H1 (cell line): ENCODE results near the gene BATF2. TPM values are rescaled to one million over a fixed set of nuclear protein-coding genes. Genes with fewer than 3 reads are reported as not detected.

ENCODE experiments used
- CTCF ChIA-PET: fragments of 300-600 bp; sonication (Branson Sonifier 250); formaldehyde crosslinking; loops from one replicate; lab custom pipeline; 2021; ENCODE audit not compliant: partially characterized antibody; lab: Charles Lee
- POLR2A ChIA-PET: fragments of 300-600 bp; sonication (Branson Sonifier 250); formaldehyde crosslinking; loops from one replicate; lab custom pipeline; 2021; ENCODE audit warnings: inconsistent platforms; ENCODE audit not compliant: partially characterized antibody; lab: Charles Lee
- DNase-seq, 2 experiments: peaks; one replicate each; pipeline versions ENCODE4 v3.0.0 to v3.0.0-alpha.2; 2010 to 2022; ENCODE audit warnings: low spot score in 2 of 2, low read depth in 1 of 2, mixed read lengths in 1 of 2
- FAIRE-seq: peaks from 2 replicates; lab custom pipeline; 2011; peaks lifted over from hg19 to GRCh38; lab: Jason Lieb, UNC
- H2AFZ ChIP-seq: 2 replicates; pipeline ENCODE4 v1.8.1; 2012; ENCODE audit warnings: low read length, inconsistent platforms
- H2AK5ac ChIP-seq: 2 replicates; pipeline ENCODE4 v1.6.1; 2013; ENCODE audit warnings: low read depth, low read length
- H2BK120ac ChIP-seq: replicated peaks from 2 replicates; pipeline ENCODE3; 2013; ENCODE audit warnings: low read depth, low read length, inconsistent platforms
- H2BK12ac ChIP-seq: 2 replicates; pipeline ENCODE4 v1.6.1; 2013; ENCODE audit warnings: low read depth, low read length
- H2BK15ac ChIP-seq: 2 replicates; pipeline ENCODE4 v1.6.1; 2013; ENCODE audit warnings: low read length
- H2BK20ac ChIP-seq: 2 replicates; pipeline ENCODE4 v1.6.1; 2013; ENCODE audit warnings: low read length
- H2BK5ac ChIP-seq: 2 replicates; pipeline ENCODE4 v1.6.1; 2013; ENCODE audit warnings: low read depth, low read length
- H3K14ac ChIP-seq: 2 replicates; pipeline ENCODE4 v1.6.1; 2013; ENCODE audit warnings: inconsistent platforms; ENCODE audit not compliant: insufficient read length
- H3K18ac ChIP-seq: 2 replicates; pipeline ENCODE4 v1.6.1; 2013; ENCODE audit warnings: low read length; ENCODE audit errors: extremely low read depth
- H3K23ac ChIP-seq: 2 replicates; pipeline ENCODE4 v1.6.1; 2013; ENCODE audit warnings: inconsistent platforms; ENCODE audit not compliant: insufficient read length
- H3K23me2 ChIP-seq: 2 replicates; pipeline ENCODE4 v1.6.1; 2013; ENCODE audit warnings: low read depth, low read length
- H3K27ac ChIP-seq: 2 replicates; pipeline ENCODE4 v1.6.1; 2011; ENCODE audit warnings: low read depth, low read length, inconsistent platforms
- H3K27me3 ChIP-seq, 4 experiments: replicated peaks in 1 of 4; 1 replicate in 1 of 4; 2 replicates in 3 of 4; pipeline versions ENCODE4 v1.6.1 to v1.8.1; 2011 to 2013; ENCODE audit warnings: low read length in 3 of 4, mild to moderate bottlenecking in 3 of 4, inconsistent platforms in 2 of 4, mixed read lengths in 2 of 4, moderate library complexity in 1 of 4; ENCODE audit not compliant: control insufficient read depth in 3 of 4, insufficient read depth in 3 of 4; ENCODE audit errors: extremely low read depth in 1 of 4
- H3K36me3 ChIP-seq, 4 experiments: 2 replicates each; pipeline versions ENCODE4 v1.6.1 to v1.8.1; 2011 to 2013; ENCODE audit warnings: mild to moderate bottlenecking in 4 of 4, low read length in 3 of 4, moderate library complexity in 2 of 4, control low read depth in 1 of 4, inconsistent platforms in 1 of 4; ENCODE audit not compliant: insufficient read depth in 4 of 4, control insufficient read depth in 2 of 4
- H3K4ac ChIP-seq: replicated peaks from 2 replicates; pipeline ENCODE3; 2013; ENCODE audit warnings: low read length, low read depth, mixed read lengths, inconsistent platforms; ENCODE audit not compliant: insufficient read length
- H3K4me1 ChIP-seq, 4 experiments: replicated peaks in 1 of 4; 1 replicate in 1 of 4; 2 replicates in 3 of 4; pipeline versions ENCODE4 v1.6.1 to v1.8.1; 2011 to 2013; ENCODE audit warnings: low read length in 3 of 4, inconsistent platforms in 2 of 4, mixed read lengths in 1 of 4; ENCODE audit not compliant: insufficient read depth in 4 of 4, control insufficient read depth in 3 of 4
- H3K4me2 ChIP-seq, 2 experiments: 2 replicates each; pipeline versions ENCODE4 v1.6.1 to v1.8.1; 2011 to 2013; ENCODE audit warnings: low read depth in 2 of 2, low read length in 2 of 2, control low read depth in 1 of 2, inconsistent platforms in 1 of 2, mild to moderate bottlenecking in 1 of 2; ENCODE audit not compliant: insufficient read depth in 1 of 2
- H3K4me3 ChIP-seq, 4 experiments: fragments of 200-600, 300-600 bp in 1 of 4; sonication (generic), shearing (Covaris generic), sonication (Bioruptor Twin) in 1 of 4; 2 replicates each; pipeline versions ENCODE4 v1.5.1 to v1.8.1; 2011 to 2016; ENCODE audit warnings: low read length in 4 of 4, low read depth in 3 of 4, control low read depth in 2 of 4, inconsistent platforms in 2 of 4, mild to moderate bottlenecking in 2 of 4, mixed read lengths in 1 of 4, moderate library complexity in 1 of 4; ENCODE audit not compliant: insufficient read depth in 2 of 4; ENCODE audit errors: extremely low read depth in 1 of 4
- H3K56ac ChIP-seq: replicated peaks from 2 replicates; pipeline ENCODE3; 2013; ENCODE audit warnings: low read depth, mild to moderate bottlenecking, mixed read lengths, low read length, inconsistent platforms; ENCODE audit not compliant: insufficient read length
- H3K79me1 ChIP-seq: 2 replicates; pipeline ENCODE4 v1.6.1; 2013; ENCODE audit warnings: low read depth, low read length, control low read depth
- H3K79me2 ChIP-seq, 2 experiments: 2 replicates each; pipeline versions ENCODE4 v1.6.1 to v1.8.1; 2012 to 2013; ENCODE audit warnings: low read length in 2 of 2, mild to moderate bottlenecking in 2 of 2, inconsistent platforms in 1 of 2; ENCODE audit not compliant: insufficient read depth in 2 of 2, control insufficient read depth in 1 of 2
- H3K9ac ChIP-seq, 4 experiments: replicated peaks in 1 of 4; 1 replicate in 1 of 4; 2 replicates in 3 of 4; pipeline versions ENCODE4 v1.6.1 to v1.8.1; 2011 to 2013; ENCODE audit warnings: low read depth in 3 of 4, low read length in 3 of 4, control low read depth in 2 of 4, mild to moderate bottlenecking in 2 of 4, moderate library complexity in 2 of 4, inconsistent platforms in 1 of 4; ENCODE audit errors: extremely low read depth in 1 of 4
- H3K9me3 ChIP-seq, 2 experiments: 2 replicates each; pipeline versions ENCODE4 v1.6.1 to v1.8.1; 2012 to 2013; ENCODE audit warnings: mild to moderate bottlenecking in 2 of 2, moderate library complexity in 2 of 2, control low read depth in 1 of 2, inconsistent platforms in 1 of 2, low read depth in 1 of 2, low read length in 1 of 2, mixed read lengths in 1 of 2; ENCODE audit not compliant: insufficient read depth in 2 of 2
- H4K20me1 ChIP-seq, 2 experiments: replicated peaks in 1 of 2; 2 replicates each; pipeline versions ENCODE3 to v1.8.1; 2011 to 2013; ENCODE audit warnings: inconsistent platforms in 2 of 2, low read length in 2 of 2, mild to moderate bottlenecking in 1 of 2; ENCODE audit not compliant: insufficient read depth in 2 of 2, control insufficient read depth in 1 of 2
- H4K5ac ChIP-seq: 2 replicates; pipeline ENCODE4 v1.6.1; 2013; ENCODE audit warnings: low read length, low read depth, mixed read lengths, inconsistent platforms; ENCODE audit not compliant: insufficient read length
- H4K8ac ChIP-seq: 2 replicates; pipeline ENCODE4 v1.8.0; 2013; ENCODE audit warnings: mild to moderate bottlenecking, moderate library complexity, low read length, inconsistent platforms; ENCODE audit not compliant: insufficient read depth; ENCODE audit errors: extremely low read depth
- H4K91ac ChIP-seq: replicated peaks from 2 replicates; pipeline ENCODE3; 2013; ENCODE audit warnings: low read length, mixed read lengths, inconsistent platforms; ENCODE audit not compliant: insufficient read length
- ASH2L ChIP-seq: fragments of 200-600, 300-600 bp; sonication (generic); IDR thresholded peaks from one replicate; pipeline ENCODE4 v1.7.1; 2017; ENCODE audit warnings: low read length
- EGR1 ChIP-seq: IDR thresholded peaks from 2 replicates; pipeline ENCODE4 v1.6.1; 2011; ENCODE audit warnings: low read depth, low read length, borderline replicate concordance
- RNF2 ChIP-seq: fragments of 200-900, 300-1000 bp; sonication (generic); IDR thresholded peaks from 2 replicates; pipeline ENCODE4 v1.7.1; 2016; ENCODE audit warnings: borderline replicate concordance, low read depth, mild to moderate bottlenecking, antibody characterized with exemption, low read length; ENCODE audit not compliant: poor library complexity, severe bottlenecking; ENCODE audit errors: missing control alignments
- RXRA ChIP-seq: IDR thresholded peaks from 2 replicates; pipeline ENCODE4 v1.6.1; 2011; ENCODE audit warnings: low read depth, mild to moderate bottlenecking, low read length, moderate library complexity; ENCODE audit not compliant: insufficient read depth
- SIX5 ChIP-seq: IDR thresholded peaks from 2 replicates; pipeline ENCODE4 v1.6.1; 2011; ENCODE audit warnings: mild to moderate bottlenecking, low read depth, low read length
- SUZ12 ChIP-seq: fragments of 200-600 bp; sonication (generic); IDR thresholded peaks from 2 replicates; pipeline ENCODE4 v1.6.1; 2012; ENCODE audit warnings: mild to moderate bottlenecking, inconsistent platforms, low read length, moderate library complexity, mixed read lengths
- TBP ChIP-seq: IDR thresholded peaks from 2 replicates; pipeline ENCODE4 v1.6.1; 2011; ENCODE audit warnings: low read depth, low read length, improper control_type of control experiment
- WGBS, 2 experiments: shearing (Covaris generic) in 1 of 2; methylation state at CpG; one replicate each; pipeline versions ENCODE4 v1.1.6 to v1.1.7; 2013 to 2015; ENCODE audit warnings: low lambda C conversion rate in 2 of 2, mixed read lengths in 2 of 2, inconsistent platforms in 1 of 2, low coverage in 1 of 2, missing lambda C conversion rate in 1 of 2; ENCODE audit not compliant: insufficient replicate concordance in 2 of 2, insufficient coverage in 1 of 2, insufficient read length in 1 of 2; ENCODE audit errors: extremely low coverage in 1 of 2, missing lambda C conversion rate in 1 of 2; 5-methylcytosine and 5-hydroxymethylcytosine counted together
- polyA plus RNA-seq, 7 experiments: library from polyadenylated mRNA; depleted of rRNA in 3 of 7; stranded (reverse) in 5 of 7; unstranded in 2 of 7; fragments of >200 nt in 5 of 7; fragments of 200-250 nt in 2 of 7; gene quantifications; 1 replicate in 5 of 7; 2 replicates in 1 of 7; 4 replicates in 1 of 7; pipeline versions ENCODE4 v1.2.1 to v1.2.3, GENCODE V29; 2011 to 2013; ENCODE audit warnings: missing spikeins in 2 of 7, mixed read lengths in 2 of 7
- total RNA-seq: library from RNA; stranded (reverse); fragmentation: NEBNext Ultra II Directional; extraction: Animal tissue kit (Norgen Biotek cat#: 25700); gene quantifications from 2 replicates; pipeline ENCODE4 v1.2.1, GENCODE V29; 2021
- TF ChIP-seq, protein P1 (sequence below): IDR thresholded peaks from 2 replicates; pipeline ENCODE4 v1.6.1; 2012; ENCODE audit warnings: inconsistent platforms

Gene BATF2
- total and polyA plus RNA-seq, 2 of the 8 experiments (the other 6 are each of a cell fraction or from before 2014, with no cell fraction given), result 1.4 to 3.1 TPM

DNA sequence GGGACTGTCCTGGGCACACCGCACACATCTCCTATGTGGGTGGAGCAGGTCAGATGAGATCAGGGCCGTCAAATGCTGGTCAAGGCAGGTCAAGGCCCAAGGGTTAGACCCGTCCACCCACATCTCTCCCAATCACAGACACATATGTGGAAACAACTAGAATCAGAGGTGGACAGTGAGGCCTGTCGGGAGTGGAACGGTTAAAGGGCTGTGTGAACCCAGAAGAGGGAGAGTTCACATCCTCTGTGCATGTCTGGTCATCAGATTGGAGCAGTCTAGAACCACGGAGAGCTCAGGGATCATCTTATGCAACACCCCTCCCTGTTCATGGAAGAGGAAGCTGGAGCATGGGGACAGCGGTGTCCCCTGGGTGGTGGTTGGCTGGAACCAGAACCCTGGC, 23.1 kb upstream of the BATF2 start:
- H3K4me1 ChIP-seq, result no peaks in the 10 kb centered on the region
- H3K4ac ChIP-seq, result no peak overlapping the region
- H4K8ac ChIP-seq, result no peak overlapping the region
- H3K36me3 ChIP-seq, result peaks cover 3 to 28% (median 18%) of the 10 kb centered on the region in 4 experiments; a peak in 6 of 8 replicates
- DNase-seq, result no peak
- H2BK5ac ChIP-seq, result no peak overlapping the region
- H4K5ac ChIP-seq, result no peak overlapping the region
- POLR2A ChIA-PET, result no interaction called here
- WGBS, 2 experiments, result 97% methylated on average over 7 of the region's 7 CpGs; no CpG with 5 or more reads in 1 of the 2 experiments
- H3K56ac ChIP-seq, result no peak overlapping the region
- H3K27ac ChIP-seq, result no peak overlapping the region
- TF ChIP-seq RNF2 (no peak), SIX5 (no peak), SUZ12 (no peak), EGR1 (no peak), RXRA (no peak), ASH2L (no peak), TBP (no peak)
- TF ChIP-seq, protein P1, sequence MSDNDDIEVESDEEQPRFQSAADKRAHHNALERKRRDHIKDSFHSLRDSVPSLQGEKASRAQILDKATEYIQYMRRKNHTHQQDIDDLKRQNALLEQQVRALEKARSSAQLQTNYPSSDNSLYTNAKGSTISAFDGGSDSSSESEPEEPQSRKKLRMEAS, result no peak
- TF ChIP-seq, all 59 proteins: peak for 0
- H3K79me2 ChIP-seq, result peaks cover 0 to 10% of the 10 kb centered on the region in 2 experiments; a peak in 1 of 4 replicates
- CTCF ChIA-PET, result interaction anchor here (2.1 kb wide), 1 partner anchor 172 kb away, joined by 4 read pairs; no protein-coding TSS in a partner anchor
- no peaks in the 10 kb centered on the region for H3K27me3 ChIP-seq
- no peak overlapping the region for H3K14ac ChIP-seq
- H2AFZ ChIP-seq, result no peak overlapping the region
- H4K91ac ChIP-seq, result no peak overlapping the region
- no peaks in the 10 kb centered on the region for H3K79me1 ChIP-seq
- no peak for FAIRE-seq
- H3K9me3 ChIP-seq, result no peaks in the 10 kb centered on the region
- H2AK5ac ChIP-seq, result no peak overlapping the region
- H2BK15ac ChIP-seq, result no peak overlapping the region
- H3K9ac ChIP-seq, result no peak overlapping the region
- no peak overlapping the region for H2BK120ac ChIP-seq
- no peaks in the 10 kb centered on the region for H3K23me2 ChIP-seq
- no peak overlapping the region for H3K18ac ChIP-seq
- peaks cover 3 to 8% of the 10 kb centered on the region in 2 experiments for H4K20me1 ChIP-seq
- H2BK12ac ChIP-seq, result no peak overlapping the region
- H3K4me3 ChIP-seq, result no peak overlapping the region
- no peak overlapping the region for H3K23ac ChIP-seq
- no peak overlapping the region for H3K4me2 ChIP-seq
- no peak overlapping the region for H2BK20ac ChIP-seq
